OCI-M2 (cell line): ENCODE results near the gene PKP4.

ENCODE experiments used
- DNase-seq: peaks from one replicate; lab custom pipeline; 2025; ENCODE audit not compliant: unreplicated experiment; lab: John Stamatoyannopoulos, UW

Gene PKP4

GRCh38 chr2:158498043-158498748 lies 41.4 kb downstream of the PKP4 start:
- DNase-seq: no peak

GRCh38 chr2:158498749-158499136 lies 42.0 kb downstream of the PKP4 start:
- no peak for DNase-seq

GRCh38 chr2:158499383-158499782 lies 42.6 kb downstream of the PKP4 start:
- no peak for DNase-seq

GRCh38 chr2:158500333-158500732 lies 43.6 kb downstream of the PKP4 start:
- no peak for DNase-seq

- DNase-seq: no peak
These were observed 44.5 kb downstream of the PKP4 start for GRCh38 chr2:158501301-158501700.

- no peak for DNase-seq
These were observed 46.2 kb downstream of the PKP4 start for GRCh38 chr2:158502974-158503373.

GRCh38 chr2:158504088-158504487 lies 47.3 kb downstream of the PKP4 start:
- DNase-seq: no peak

GRCh38 chr2:158505448-158505934 lies 48.7 kb downstream of the PKP4 start:
- no peak for DNase-seq

GRCh38 chr2:158507141-158507540 lies 50.4 kb downstream of the PKP4 start:
- DNase-seq: no peak

- no peak for DNase-seq
These were observed 50.9 kb downstream of the PKP4 start for GRCh38 chr2:158507679-158508078.

GRCh38 chr2:158509928-158510797 lies 53.4 kb downstream of the PKP4 start:
- DNase-seq: no peak

GRCh38 chr2:158510887-158511286 lies 54.1 kb downstream of the PKP4 start:
- DNase-seq: no peak

- DNase-seq: no peak
These were observed 55.0 kb downstream of the PKP4 start for GRCh38 chr2:158511706-158512105.

- no peak for DNase-seq
These were observed 55.6 kb downstream of the PKP4 start for GRCh38 chr2:158512323-158512722.

- DNase-seq: no peak
These were observed 57.1 kb downstream of the PKP4 start for GRCh38 chr2:158513841-158514240.

- no peak for DNase-seq
These were observed 61.3 kb downstream of the PKP4 start for GRCh38 chr2:158518084-158518483.

GRCh38 chr2:158519481-158519880 lies 62.7 kb downstream of the PKP4 start:
- no peak for DNase-seq

- no peak for DNase-seq
These were observed 72.9 kb downstream of the PKP4 start for GRCh38 chr2:158529379-158530259.

GRCh38 chr2:158530829-158531228 lies 74.1 kb downstream of the PKP4 start:
- DNase-seq: no peak

- no peak for DNase-seq
These were observed 76.3 kb downstream of the PKP4 start for GRCh38 chr2:158533009-158533408.
